ENCODE measurements around the gene RAB1B.

GRCh38 chr11:66310324-66310723, 41.9 kb downstream of the RAB1B start:
- no peak for TF ChIP-seq POLR2A (IDR thresholded peaks at IDR 0.05; ENCODE audit: low read length)
- no peak for TF ChIP-seq GATA1 (IDR thresholded peaks at IDR 0.05; ENCODE audit: low read depth, low read length)
